Measurements from ENCODE around the gene BTG4.

Gene BTG4

DNA sequence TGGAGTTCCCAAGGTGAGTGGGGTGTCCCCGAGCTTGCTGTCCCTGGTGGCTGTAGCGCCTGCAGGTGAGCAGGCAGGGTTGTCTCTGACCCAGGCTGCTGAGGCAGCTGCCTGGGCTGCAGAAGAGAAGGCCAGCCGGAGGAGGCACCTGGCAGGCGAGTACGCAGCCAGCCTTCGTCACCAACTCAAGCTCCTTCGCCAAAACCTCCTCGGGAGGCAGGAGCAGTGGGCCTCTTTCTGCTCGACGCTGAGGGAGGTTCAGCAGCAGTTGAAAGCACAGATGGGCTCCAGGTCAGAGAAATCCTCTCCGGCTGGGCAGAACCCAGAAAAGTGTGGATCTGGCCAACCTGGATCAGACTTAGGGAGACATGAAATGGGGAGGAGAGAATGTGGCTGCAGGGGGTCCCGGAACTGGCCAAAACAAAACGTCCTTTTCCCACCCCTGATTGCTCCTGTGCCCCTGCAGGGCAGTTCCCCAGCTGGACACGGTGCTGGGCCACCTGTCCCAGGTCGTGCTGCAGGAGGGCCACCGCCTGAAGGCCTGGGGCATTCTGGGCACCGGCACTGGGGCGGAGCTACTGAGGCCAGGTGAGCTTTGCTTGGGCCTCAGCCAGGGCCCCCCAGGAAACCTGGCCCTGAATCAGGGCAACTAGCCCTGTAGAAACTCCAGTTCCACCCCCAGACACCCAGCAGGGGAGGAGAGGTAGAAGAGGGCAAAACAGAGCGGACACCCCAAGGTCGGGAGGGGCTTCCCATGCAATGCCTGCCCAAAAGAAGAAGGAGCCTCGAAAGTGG, 56.7 kb downstream of the BTG4 start:
- no peak for DNase-seq (ENCODE audit: low read depth in 2 of 2)

DNA sequence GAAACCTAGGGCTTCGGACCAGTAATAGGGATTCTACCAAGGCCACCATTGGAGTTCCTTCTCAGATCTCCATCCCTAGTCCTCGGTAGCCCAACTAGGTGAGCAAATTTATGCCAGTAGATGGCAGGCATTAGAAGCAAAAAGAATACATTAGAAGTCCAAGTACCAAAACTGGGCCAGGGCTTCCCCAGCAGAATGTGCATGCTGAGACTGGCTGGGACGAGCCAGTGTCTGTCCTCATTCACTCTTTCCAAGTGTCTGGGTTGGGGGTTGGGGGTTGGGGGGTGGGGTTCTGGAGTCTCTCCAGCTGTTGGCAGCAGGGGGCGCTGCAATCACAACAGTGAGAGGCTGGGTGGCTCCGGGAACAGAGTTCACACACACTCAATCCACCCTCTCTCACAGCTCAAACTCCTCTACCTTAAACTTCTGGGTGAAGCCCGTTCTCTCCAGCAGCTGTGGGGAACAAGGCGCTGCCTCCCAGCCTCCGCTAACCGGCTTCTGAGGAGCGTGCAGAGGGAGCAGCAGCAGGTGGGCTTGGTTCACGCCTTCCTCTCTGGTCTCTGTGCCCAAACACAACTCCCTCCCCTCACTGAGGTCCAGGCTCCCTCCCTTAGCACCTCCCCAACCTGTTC, 57.5 kb downstream of the BTG4 start:
- DNase-seq (ENCODE audit: low read depth in 2 of 2) = peak; percentile 47 to 70

DNA sequence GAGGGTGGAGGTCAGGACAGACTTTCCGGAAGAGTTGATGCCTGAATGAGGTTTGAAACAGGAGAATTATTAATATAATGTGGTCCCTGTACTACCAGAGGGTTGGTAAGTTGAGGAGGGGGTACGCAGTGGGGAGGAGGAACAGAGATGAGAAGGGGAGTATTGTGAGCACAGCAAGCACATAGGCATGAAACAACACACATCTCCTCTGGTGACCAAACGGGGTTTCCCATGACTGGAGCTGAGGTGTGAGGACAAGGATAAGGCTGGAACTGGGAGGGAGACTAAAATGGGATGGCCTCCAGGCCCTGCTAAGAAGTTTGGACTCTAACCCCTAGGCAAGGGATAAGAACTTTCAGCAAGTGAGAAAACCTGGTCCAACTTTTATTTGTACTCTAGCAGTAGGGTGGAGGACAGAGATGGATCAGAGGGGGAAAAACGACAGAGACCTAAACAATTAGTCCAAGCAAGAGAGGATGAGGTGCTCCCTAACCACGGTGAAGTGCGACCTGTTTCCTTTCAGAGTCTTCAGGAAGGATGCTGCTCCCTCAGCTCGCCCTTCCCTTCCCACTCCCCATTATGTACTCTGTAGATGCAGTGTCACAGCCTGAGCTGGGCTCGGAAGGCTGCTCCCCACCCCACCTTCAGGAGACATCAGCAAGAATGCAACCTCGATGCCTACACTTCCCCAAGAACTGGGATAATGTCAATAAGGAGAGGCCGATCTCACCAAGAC, 59.2 kb downstream of the BTG4 start:
- DNase-seq (ENCODE audit: low read depth in 2 of 2) = no peak

DNA sequence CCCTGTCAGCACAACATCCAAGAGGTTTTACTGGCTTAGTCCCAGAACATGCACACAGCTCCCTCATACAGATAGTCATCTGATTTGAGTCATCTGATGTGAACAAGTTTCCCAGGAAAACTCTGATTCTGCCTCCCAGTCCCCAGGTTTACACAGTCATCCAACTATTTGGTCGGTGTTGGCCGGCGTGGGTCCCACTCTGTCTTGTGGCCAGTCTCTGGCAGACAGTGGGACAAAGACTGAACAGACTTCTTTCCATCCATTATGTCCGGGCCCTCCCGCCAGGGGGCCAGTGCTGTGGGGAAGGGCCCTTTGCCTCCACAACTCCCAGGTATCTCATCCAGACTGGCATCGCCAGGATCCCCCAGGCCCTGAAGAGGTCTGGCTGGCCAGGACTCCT, 60.0 kb downstream of the BTG4 start:
- no peak for DNase-seq (ENCODE audit: low read depth in 2 of 2)

DNA sequence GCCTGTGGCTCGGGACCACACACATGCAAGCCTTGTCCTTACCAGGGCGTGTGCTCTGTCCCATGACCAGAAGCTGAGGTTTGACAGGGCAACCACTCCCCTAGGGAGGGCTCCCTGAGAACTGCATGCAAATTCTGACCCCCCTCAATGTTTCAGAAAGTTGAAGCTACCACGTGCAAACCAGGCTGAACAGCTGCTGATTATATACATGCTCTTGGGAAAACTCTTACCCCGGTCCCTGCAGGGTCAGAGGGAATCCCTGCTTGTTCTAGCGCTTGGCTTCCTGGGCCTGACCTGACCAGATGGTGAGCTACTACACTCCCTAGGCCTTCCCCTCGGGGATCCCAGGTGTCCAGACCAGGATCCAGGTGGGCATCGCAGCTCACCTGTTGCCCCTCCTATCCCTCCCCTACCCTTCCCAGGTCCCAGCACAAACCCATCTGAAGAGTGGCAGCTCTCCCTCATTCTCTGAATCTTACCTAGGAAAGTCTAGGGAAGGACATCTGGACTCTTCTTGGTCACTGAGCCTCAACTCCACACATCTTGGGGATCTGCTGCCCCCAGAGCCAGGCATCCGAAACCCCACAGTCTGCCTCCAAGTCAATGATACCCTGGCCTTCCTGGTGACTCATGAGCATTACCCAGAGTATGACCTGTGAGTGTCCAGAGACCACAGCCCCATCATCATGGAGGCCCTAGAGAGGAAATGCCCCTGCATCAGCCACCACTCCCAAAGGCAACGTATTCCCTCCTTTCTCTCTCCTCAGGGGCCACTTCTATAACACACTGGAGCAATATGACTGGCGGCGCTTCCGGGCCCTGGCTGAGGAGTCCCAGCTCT, 61.5 kb downstream of the BTG4 start:
- DNase-seq (ENCODE audit: low read depth in 2 of 2) = no peak

DNA sequence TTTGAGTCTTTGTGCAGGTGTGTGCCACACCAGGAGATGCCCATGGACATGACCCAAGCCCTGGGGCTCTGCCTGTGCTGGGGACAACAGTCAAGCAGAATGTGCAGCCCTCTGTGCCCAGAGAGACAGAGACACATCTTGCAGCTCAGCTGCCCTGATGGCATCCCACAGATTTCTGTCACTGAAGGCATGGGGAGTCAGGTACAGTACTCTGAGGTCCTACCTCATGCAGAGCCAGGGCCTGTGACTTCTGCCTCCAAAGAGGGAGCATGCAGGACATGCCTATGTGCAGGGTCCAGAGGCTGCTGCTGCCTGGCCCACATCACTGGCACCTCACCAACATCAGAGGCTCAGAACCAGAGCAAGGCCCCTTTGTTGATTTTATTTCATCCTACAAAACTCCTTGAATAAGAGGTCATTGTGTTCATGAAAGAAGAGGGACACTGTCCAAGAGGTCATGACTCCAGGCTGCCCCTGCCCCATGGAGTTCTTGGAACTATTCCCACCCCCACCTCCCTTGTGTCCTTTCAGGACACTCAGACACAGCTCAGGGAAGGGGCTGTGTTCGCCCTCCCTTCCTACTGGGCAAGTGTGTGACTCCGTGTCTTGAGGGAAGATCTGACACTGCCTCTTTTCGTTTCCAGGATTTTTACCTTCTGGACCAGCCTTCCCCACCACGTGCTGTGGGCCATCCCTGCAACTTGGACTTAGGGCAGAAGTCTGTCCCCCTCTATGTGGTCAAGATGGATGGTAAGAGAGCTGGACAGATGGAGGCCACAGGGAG, 62.3 kb downstream of the BTG4 start:
- no peak for DNase-seq (ENCODE audit: low read depth in 2 of 2)

DNA sequence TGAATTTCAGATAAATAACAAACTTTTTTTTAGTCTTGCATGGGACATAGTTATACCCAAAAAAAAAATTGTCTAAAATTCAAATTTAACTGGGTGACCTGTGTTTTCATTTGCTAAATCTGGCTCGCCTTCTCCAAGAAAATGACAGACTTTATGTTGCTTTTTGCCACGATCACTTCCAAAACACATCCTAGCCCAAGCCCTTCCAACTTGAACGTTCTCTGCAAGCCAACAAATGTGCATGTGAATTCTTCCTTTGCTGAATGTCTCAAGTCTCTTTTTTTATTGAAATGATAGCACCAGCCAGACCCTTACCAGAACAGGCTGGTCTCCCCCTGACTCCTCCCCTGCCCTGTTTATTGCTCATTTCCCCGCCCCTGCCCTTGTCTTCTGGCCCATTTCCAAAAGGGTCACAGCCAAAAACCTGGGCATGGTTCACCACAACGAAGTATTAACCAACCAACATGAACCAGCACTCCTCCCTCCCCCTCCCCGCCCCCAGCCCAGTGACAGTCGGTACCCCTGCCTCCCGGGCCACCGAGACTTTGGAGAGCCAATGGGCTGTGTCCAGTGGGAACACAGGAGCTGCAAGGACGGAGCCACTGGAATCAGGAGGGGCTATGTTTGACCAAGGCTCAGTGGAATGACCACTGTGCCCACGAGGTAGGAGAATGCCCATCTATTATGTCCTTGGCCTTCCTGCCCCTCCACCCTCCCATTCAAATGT, 63.2 kb downstream of the BTG4 start:
- no peak for DNase-seq (ENCODE audit: low read depth in 2 of 2)

DNA sequence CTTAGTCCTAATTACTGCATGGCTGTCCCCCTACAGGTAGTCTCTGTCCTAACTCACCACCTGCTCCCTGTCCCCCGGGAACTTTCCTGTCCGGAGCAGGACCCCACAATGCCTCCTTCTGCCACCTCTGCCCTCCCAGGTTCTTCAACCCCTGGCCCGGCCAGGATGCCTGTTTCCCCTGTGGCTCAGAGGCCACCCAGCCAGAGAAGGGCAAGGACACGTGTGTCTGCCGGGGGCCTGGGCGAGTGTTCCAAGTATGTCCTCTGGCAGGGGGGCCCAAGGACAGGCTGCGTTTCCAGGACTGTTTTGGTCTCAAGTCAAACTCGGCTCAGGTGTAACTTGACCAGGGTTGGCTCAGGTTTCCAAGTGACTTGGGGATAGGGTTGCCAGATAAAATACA, 63.8 kb downstream of the BTG4 start:
- no peak for DNase-seq (ENCODE audit: low read depth in 2 of 2)

DNA sequence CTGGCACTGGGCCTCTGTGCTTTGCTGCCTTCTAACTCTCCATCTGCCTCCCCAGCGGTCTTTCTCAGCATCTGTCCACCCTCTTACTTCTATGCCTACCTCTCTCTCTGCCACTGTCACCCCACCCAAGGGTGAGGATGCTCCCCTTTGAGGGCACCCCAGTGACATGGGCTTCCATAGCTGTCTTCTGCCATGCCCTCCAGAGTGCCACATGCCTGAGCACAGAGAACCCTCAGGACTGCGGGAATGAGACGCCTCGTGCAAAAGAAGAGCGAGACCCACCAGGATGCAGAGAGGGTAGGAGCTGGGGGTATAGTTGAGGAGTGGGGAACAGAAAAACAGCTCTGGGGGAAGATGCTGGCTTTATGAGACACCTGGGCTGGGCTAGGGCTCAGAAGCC, 64.3 kb downstream of the BTG4 start:
- DNase-seq (ENCODE audit: low read depth in 2 of 2) = no peak

DNA sequence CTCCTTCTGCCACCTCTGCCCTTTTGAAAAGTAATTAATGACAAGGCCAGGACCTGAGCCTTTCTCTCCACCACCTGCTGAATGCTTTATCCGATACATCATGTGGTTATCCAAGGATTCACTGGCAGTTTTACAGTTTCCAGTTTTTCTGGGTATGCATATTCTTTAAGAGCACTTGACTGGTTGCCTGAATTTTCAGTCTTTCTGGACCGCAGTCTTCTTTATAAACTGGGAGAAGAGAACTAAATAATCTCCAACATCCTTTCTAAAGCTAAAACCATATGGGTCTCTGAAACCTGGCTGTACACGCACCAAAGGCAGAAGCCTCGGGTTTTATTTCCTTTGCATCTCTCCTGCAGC, 65.1 kb downstream of the BTG4 start:
- no peak for DNase-seq (ENCODE audit: low read depth in 2 of 2)

DNA sequence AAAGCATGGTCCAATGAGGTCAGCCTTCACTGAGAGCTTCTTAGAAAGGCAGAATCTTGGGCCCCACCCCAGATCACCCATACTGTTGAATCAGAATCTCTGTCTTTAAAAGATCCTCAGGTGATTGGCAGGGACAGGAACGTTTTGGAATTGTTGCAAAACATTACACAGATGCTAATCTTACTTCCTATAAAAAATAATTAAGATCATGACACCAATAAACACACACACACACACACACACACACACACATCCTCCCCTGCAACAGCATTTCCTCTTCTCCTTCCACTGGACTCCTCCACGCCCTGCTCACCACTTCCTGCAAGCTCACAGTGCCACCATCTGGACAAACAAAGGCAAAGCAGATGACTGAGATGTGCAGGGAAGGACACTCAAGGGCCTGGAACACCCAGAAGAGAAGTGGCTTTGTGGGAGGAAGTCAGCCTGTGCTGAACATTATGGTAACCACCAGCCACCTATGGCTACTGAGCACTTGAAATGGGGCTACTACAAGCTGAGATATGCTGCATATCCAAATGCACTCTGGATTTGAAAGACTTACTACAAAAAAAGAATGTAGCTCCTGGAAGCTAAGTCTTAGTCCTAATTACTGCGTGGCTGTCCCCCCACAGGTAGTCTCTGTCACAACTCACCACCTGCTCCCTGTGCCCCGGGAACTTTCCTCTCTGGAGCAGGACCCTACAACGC, 65.6 kb downstream of the BTG4 start:
- peak; percentile 48 to 62 for DNase-seq (ENCODE audit: low read depth in 2 of 2)

DNA sequence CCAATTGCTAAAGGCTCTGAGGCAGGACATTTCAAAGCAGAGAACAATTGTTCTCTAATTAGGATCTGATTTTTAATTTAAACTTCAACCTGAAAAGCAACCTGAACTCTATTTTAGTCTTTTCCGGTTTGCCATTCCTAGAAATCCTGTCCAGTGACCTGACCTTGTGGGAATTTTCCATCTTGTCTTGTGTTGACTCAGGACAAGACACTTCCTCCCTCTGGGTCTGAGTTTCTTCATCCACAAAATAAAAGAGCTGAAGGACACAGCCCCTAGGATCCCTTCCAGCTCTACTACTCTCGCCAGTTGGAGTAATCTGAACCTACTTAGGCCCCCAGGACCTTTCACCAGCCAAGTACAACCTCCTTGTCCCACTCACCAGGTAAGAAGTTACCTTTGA, 66.6 kb downstream of the BTG4 start:
- DNase-seq (ENCODE audit: low read depth in 2 of 2) = no peak
